IMR-90 (cell line): ENCODE results near the gene SYNC. TPM values are rescaled to one million over a fixed set of nuclear protein-coding genes. Genes with fewer than 3 reads are reported as not detected.

Source experiments
- ATAC-seq: fragments of 200-7000 bp; cut with Tn5 transposase; 2 replicates; pipeline ENCODE4 v1.9.1; 2020; ENCODE audit warnings: low read depth, mild to moderate bottlenecking, moderate library complexity
- BruUV-seq: library from RNA; stranded (reverse); fragments of 400-500 nt; replicated peaks from 2 replicates; lab custom pipeline; 2021; lab: Mats Ljungman, UMichigan
- CTCF ChIA-PET: fragments of 300-600 bp; formaldehyde crosslinking; extraction: SDS; loops from one replicate; lab custom pipeline; 2021; ENCODE audit warnings: antibody characterized with exemption; lab: Yijun Ruan, JAX
- POLR2A ChIA-PET: fragments of 300-600 bp; sonication (Branson Sonifier 250); formaldehyde crosslinking; loops from one replicate; lab custom pipeline; 2022; ENCODE audit warnings: antibody characterized with exemption; ENCODE audit not compliant: unreplicated experiment; lab: Charles Lee
- DNase-seq: peaks from one replicate; pipeline ENCODE4 v3.0.0; 2013
- H2AFZ ChIP-seq: replicated peaks from 2 replicates; pipeline ENCODE3; 2013; ENCODE audit warnings: low read length, mild to moderate bottlenecking; ENCODE audit not compliant: poor library complexity
- H2AK5ac ChIP-seq: 2 replicates; pipeline ENCODE4 v1.6.1; 2013; ENCODE audit warnings: low read depth, low read length, inconsistent platforms
- H2AK9ac ChIP-seq: replicated peaks from 2 replicates; pipeline ENCODE3; 2013; ENCODE audit warnings: mild to moderate bottlenecking, low read depth, low read length, moderate library complexity; ENCODE audit not compliant: poor library complexity
- H2BK120ac ChIP-seq: 2 replicates; pipeline ENCODE4 v1.6.1; 2013; ENCODE audit warnings: low read depth, low read length, inconsistent platforms
- H2BK15ac ChIP-seq: 3 replicates; pipeline ENCODE4 v1.6.1; 2013; ENCODE audit warnings: low read depth, low read length, inconsistent platforms
- H2BK20ac ChIP-seq: 2 replicates; pipeline ENCODE4 v1.6.1; 2013; ENCODE audit warnings: low read depth, mild to moderate bottlenecking, inconsistent platforms, low read length, moderate library complexity
- H2BK5ac ChIP-seq: 2 replicates; pipeline ENCODE4 v1.6.1; 2013; ENCODE audit warnings: mild to moderate bottlenecking, low read depth, low read length, inconsistent platforms; ENCODE audit not compliant: poor library complexity, severe bottlenecking
- H3K14ac ChIP-seq: replicated peaks from 2 replicates; pipeline ENCODE4 v1.6.1; 2013; ENCODE audit warnings: low read depth, low read length, inconsistent platforms
- H3K18ac ChIP-seq: 2 replicates; pipeline ENCODE4 v1.6.1; 2013; ENCODE audit warnings: low read depth, low read length, control low read depth
- H3K23ac ChIP-seq: 2 replicates; pipeline ENCODE4 v1.6.1; 2013; ENCODE audit warnings: low read depth, low read length, inconsistent platforms
- H3K27ac ChIP-seq: 2 replicates; pipeline ENCODE4 v1.5.1; 2013; ENCODE audit warnings: mild to moderate bottlenecking, control low read depth, low read length; ENCODE audit not compliant: insufficient read depth
- H3K27me3 ChIP-seq: 2 replicates; pipeline ENCODE4 v1.6.1; 2013; ENCODE audit warnings: low read length; ENCODE audit not compliant: control insufficient read depth, insufficient read depth
- H3K36me3 ChIP-seq: 2 replicates; pipeline ENCODE4 v1.6.1; 2013; ENCODE audit warnings: low read length, mixed read lengths; ENCODE audit not compliant: control insufficient read depth, insufficient read depth
- H3K4ac ChIP-seq: 2 replicates; pipeline ENCODE4 v1.6.1; 2013; ENCODE audit warnings: low read depth, low read length, inconsistent platforms
- H3K4me1 ChIP-seq: 2 replicates; pipeline ENCODE4 v1.6.1; 2013; ENCODE audit warnings: low read length, mixed read lengths; ENCODE audit not compliant: control insufficient read depth, insufficient read depth
- H3K4me2 ChIP-seq: 2 replicates; pipeline ENCODE4 v1.6.1; 2013; ENCODE audit warnings: low read depth, mild to moderate bottlenecking, control low read depth, low read length, moderate library complexity
- H3K4me3 ChIP-seq: 2 replicates; pipeline ENCODE4 v1.5.1; 2013; ENCODE audit warnings: low read depth, mild to moderate bottlenecking, control low read depth, low read length, moderate library complexity; ENCODE audit not compliant: insufficient read depth
- H3K56ac ChIP-seq: 2 replicates; pipeline ENCODE4 v1.6.1; 2013; ENCODE audit warnings: low read length, inconsistent platforms; ENCODE audit not compliant: insufficient read depth; ENCODE audit errors: extremely low read depth
- H3K79me1 ChIP-seq, 2 experiments: 2 replicates each; pipeline ENCODE4 v1.6.1; 2013; ENCODE audit warnings: low read length in 2 of 2, inconsistent platforms in 1 of 2, low read depth in 1 of 2
- H3K9ac ChIP-seq: 2 replicates; pipeline ENCODE4 v1.6.1; 2013; ENCODE audit warnings: low read depth, low read length, control low read depth
- H3K9me1 ChIP-seq: 2 replicates; pipeline ENCODE4 v1.6.1; 2013; ENCODE audit warnings: low read length, inconsistent platforms; ENCODE audit not compliant: insufficient read depth
- H3K9me3 ChIP-seq: 2 replicates; pipeline ENCODE4 v1.6.1; 2013; ENCODE audit warnings: low read length; ENCODE audit not compliant: control insufficient read depth, insufficient read depth
- H4K20me1 ChIP-seq: 2 replicates; pipeline ENCODE4 v1.6.1; 2013; ENCODE audit warnings: low read length, inconsistent platforms; ENCODE audit not compliant: insufficient read depth
- H4K5ac ChIP-seq: 2 replicates; pipeline ENCODE4 v1.6.1; 2013; ENCODE audit warnings: mild to moderate bottlenecking, low read depth, low read length, control low read depth
- H4K8ac ChIP-seq, 2 experiments: 2 replicates each; pipeline ENCODE4 v1.6.1; 2013; ENCODE audit warnings: low read depth in 2 of 2, low read length in 2 of 2, control low read depth in 1 of 2, inconsistent platforms in 1 of 2
- H4K91ac ChIP-seq: 2 replicates; pipeline ENCODE4 v1.6.1; 2013; ENCODE audit warnings: low read depth, low read length, inconsistent platforms; ENCODE audit not compliant: insufficient read depth
- BHLHE40 ChIP-seq: fragments of 150-350 bp; IDR thresholded peaks from 2 replicates; pipeline ENCODE4 v1.6.1; 2016; ENCODE audit warnings: mild to moderate bottlenecking, low read depth, low read length
- CEBPB ChIP-seq: IDR thresholded peaks from 2 replicates; pipeline ENCODE4 v1.6.1; 2012; ENCODE audit warnings: low read depth, low read length, improper control_type of control experiment
- CHD1 ChIP-seq: IDR thresholded peaks from 2 replicates; pipeline ENCODE4 v1.6.1; 2012; ENCODE audit warnings: low read depth, low read length, improper control_type of control experiment
- FOS ChIP-seq: fragments of 150-350 bp; IDR thresholded peaks from 2 replicates; pipeline ENCODE4 v1.6.1; 2016; ENCODE audit warnings: low read depth, low read length
- MAFK ChIP-seq: IDR thresholded peaks from 2 replicates; pipeline ENCODE4 v1.6.1; 2012; ENCODE audit warnings: low read depth, low read length, improper control_type of control experiment
- MAZ ChIP-seq: IDR thresholded peaks from 2 replicates; pipeline ENCODE4 v1.6.1; 2012; ENCODE audit warnings: low read depth, mild to moderate bottlenecking, low read length, improper control_type of control experiment, moderate library complexity, borderline replicate concordance
- MXI1 ChIP-seq: IDR thresholded peaks from 2 replicates; pipeline ENCODE4 v1.6.1; 2012; ENCODE audit warnings: low read depth, mild to moderate bottlenecking, low read length, moderate library complexity, borderline replicate concordance
- RCOR1 ChIP-seq: IDR thresholded peaks from 2 replicates; pipeline ENCODE4 v1.6.1; 2012; ENCODE audit warnings: mild to moderate bottlenecking, low read length, improper control_type of control experiment; ENCODE audit not compliant: insufficient replicate concordance
- WGBS, 2 experiments: methylation state at CpG; one replicate each; pipeline versions ENCODE4 v1.1.5 to v1.1.7; 2013; ENCODE audit warnings: missing lambda C conversion rate in 2 of 2; ENCODE audit not compliant: insufficient read length in 1 of 2; ENCODE audit errors: extremely low coverage in 2 of 2; 5-methylcytosine and 5-hydroxymethylcytosine counted together
- dilution Hi-C: fragments of 300-500 bp; cut with HindIII; formaldehyde crosslinking; loops from one replicate; pipeline ENCODE4 v1.14.3; 2018; ENCODE audit warnings: low sequenced_read_pairs; ENCODE audit not compliant: unreplicated experiment
- in situ Hi-C: fragments of 300-500 bp; cut with MboI; formaldehyde crosslinking; loops from 3 replicates; pipeline ENCODE4 v1.14.3; 2019; ENCODE audit warnings: low sequenced_read_pairs, inconsistent platforms, mixed read lengths
- intact Hi-C: fragments of 100-400 bp; cut with micrococcal nuclease; formaldehyde crosslinking; loops from 2 replicates; pipeline ENCODE4 v1.10.0; 2022
- polyA plus RNA-seq, 3 experiments: library from polyadenylated mRNA; depleted of rRNA; stranded (reverse); fragments of >200 nt; gene quantifications; 2 replicates each; pipeline ENCODE4 v1.2.3, GENCODE V29; 2012; ENCODE audit warnings: low replicate concordance in 1 of 3
- total RNA-seq: library from RNA; depleted of rRNA; stranded (reverse); fragments of >200 nt; gene quantifications from 2 replicates; pipeline ENCODE4 v1.2.3, GENCODE V29; 2012
- TF ChIP-seq, protein P1 (sequence below): fragments of 150-350 bp; IDR thresholded peaks from 2 replicates; pipeline ENCODE4 v1.6.1; 2017; ENCODE audit warnings: mild to moderate bottlenecking, antibody characterized with exemption, low read length, low read depth
- TF ChIP-seq, protein P2 (sequence below): fragments of 150-350 bp; IDR thresholded peaks from 2 replicates; pipeline ENCODE4 v1.6.1; 2016; ENCODE audit warnings: low read depth, mild to moderate bottlenecking, low read length, moderate library complexity, borderline replicate concordance

SYNC gene
- total and polyA plus RNA-seq, 2 of the 4 experiments (the other 2 are of a cell fraction) = 48.9 to 103 TPM

DNA sequence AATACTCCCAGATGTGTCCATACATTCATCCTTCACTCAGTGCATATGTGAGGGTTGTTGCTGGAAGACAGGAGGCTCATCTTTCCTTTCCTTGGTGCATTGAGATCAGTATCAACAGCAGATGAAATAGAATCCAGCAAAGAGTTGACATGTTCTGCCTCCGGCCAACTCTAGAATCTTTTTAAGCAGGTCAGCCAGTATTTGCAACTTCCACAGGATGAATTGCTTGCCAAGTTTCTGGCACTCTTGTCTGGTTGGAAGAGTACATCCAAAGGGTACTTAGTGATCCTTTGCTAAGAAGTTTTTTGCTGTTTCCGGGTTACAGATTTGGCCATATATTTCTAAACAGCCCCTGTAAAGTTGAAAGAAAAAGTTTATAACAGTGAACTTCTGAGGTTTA is 21.1 kb downstream of the SYNC start:
- Histone ChIP-seq H2AK9ac (no peak overlapping the region), H3K27me3 (no peaks in the 10 kb centered on the region), H4K20me1 (peaks cover 10% of the 10 kb centered on the region; the same call in 1 of the 2 replicates), H3K27ac (no peak overlapping the region), H3K4me2 (no peak overlapping the region), H2AK5ac (no peak overlapping the region), H3K9me3 (no peaks in the 10 kb centered on the region), H4K8ac (no peak overlapping the region), H4K5ac (no peak overlapping the region), H3K79me1 (peaks cover 15 to 46% of the 10 kb centered on the region in 2 experiments), H3K23ac (no peak overlapping the region), H4K91ac (no peak overlapping the region), H3K9me1 (peaks cover 5% of the 10 kb centered on the region; the same call in 1 of the 2 replicates), H3K18ac (no peak overlapping the region), H3K4me3 (no peak overlapping the region), H2BK5ac (no peak overlapping the region), H3K4ac (no peak overlapping the region), H3K9ac (no peak overlapping the region), H3K4me1 (peaks cover 9% of the 10 kb centered on the region), H2BK20ac (no peak overlapping the region), H2AFZ (no peak overlapping the region), H3K56ac (no peak overlapping the region), H3K14ac (no peak overlapping the region), H2BK120ac (no peak overlapping the region), H2BK15ac (no peak overlapping the region), H3K36me3 (peaks cover 46% of the 10 kb centered on the region)
- ATAC-seq (no peak), DNase-seq (peak; percentile 28)
- TF ChIP-seq CEBPB (no peak), CHD1 (no peak), MAFK (no peak), FOS (no peak), MAZ (no peak), BHLHE40 (no peak), MXI1 (no peak), RCOR1 (no peak)
- TF ChIP-seq, protein P1, sequence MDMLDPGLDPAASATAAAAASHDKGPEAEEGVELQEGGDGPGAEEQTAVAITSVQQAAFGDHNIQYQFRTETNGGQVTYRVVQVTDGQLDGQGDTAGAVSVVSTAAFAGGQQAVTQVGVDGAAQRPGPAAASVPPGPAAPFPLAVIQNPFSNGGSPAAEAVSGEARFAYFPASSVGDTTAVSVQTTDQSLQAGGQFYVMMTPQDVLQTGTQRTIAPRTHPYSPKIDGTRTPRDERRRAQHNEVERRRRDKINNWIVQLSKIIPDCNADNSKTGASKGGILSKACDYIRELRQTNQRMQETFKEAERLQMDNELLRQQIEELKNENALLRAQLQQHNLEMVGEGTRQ = no peak
- TF ChIP-seq, protein P2, sequence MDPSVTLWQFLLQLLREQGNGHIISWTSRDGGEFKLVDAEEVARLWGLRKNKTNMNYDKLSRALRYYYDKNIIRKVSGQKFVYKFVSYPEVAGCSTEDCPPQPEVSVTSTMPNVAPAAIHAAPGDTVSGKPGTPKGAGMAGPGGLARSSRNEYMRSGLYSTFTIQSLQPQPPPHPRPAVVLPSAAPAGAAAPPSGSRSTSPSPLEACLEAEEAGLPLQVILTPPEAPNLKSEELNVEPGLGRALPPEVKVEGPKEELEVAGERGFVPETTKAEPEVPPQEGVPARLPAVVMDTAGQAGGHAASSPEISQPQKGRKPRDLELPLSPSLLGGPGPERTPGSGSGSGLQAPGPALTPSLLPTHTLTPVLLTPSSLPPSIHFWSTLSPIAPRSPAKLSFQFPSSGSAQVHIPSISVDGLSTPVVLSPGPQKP = no peak
- in situ Hi-C loops = no loop called here
- intact Hi-C loops = loop anchor here (5.0 kb wide), 1 partner anchor 161 kb away; no protein-coding TSS in a partner anchor
- ChIA-PET CTCF (no interaction called here), POLR2A (no interaction called here)
- BruUV-seq = no TSS peak
- dilution Hi-C loops = no loop called here
- no CpG with 5 or more reads among the region's 2 CpGs for WGBS, 2 experiments
